ENCODE measurements around the gene OAS3. TPM values are rescaled to one million over a fixed set of nuclear protein-coding genes. Genes with fewer than 3 reads are reported as not detected.

Gene OAS3
- total RNA-seq, 1 donor from 2014 or later: not detected

DNA sequence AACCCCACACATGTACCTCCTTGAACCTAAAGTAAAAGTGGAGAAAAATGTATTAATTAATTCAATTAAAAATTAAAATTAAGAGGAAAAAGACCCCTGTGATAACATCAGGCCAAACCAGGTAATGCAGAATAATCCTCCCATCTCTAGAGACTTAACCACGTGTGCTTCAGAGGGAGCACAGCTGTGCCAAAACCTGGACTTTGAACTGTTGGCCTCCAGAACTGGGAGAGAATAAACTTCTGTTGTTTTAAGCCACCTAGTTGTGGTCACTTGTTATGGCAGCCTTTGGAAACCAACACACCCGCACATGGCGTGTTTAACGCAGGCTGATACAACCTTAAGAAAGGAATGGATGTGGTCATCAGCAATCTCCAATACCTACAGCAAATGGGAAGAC, 63.9 kb downstream of the OAS3 start:
- Mint-ChIP-seq H3K27ac (ENCODE audit: unreplicated experiment) (no peak overlapping the region), H3K27me3 (ENCODE audit: unreplicated experiment) (no peaks in the 10 kb centered on the region), H3K9me3 (ENCODE audit: unreplicated experiment) (peaks cover under 1% of the 10 kb centered on the region), H3K4me3 (ENCODE audit: unreplicated experiment) (no peak overlapping the region), H3K36me3 (ENCODE audit: unreplicated experiment) (peaks cover 5% of the 10 kb centered on the region), H3K4me1 (ENCODE audit: low read depth, unreplicated experiment) (no peaks in the 10 kb centered on the region)
- TF ChIP-seq, protein P1, sequence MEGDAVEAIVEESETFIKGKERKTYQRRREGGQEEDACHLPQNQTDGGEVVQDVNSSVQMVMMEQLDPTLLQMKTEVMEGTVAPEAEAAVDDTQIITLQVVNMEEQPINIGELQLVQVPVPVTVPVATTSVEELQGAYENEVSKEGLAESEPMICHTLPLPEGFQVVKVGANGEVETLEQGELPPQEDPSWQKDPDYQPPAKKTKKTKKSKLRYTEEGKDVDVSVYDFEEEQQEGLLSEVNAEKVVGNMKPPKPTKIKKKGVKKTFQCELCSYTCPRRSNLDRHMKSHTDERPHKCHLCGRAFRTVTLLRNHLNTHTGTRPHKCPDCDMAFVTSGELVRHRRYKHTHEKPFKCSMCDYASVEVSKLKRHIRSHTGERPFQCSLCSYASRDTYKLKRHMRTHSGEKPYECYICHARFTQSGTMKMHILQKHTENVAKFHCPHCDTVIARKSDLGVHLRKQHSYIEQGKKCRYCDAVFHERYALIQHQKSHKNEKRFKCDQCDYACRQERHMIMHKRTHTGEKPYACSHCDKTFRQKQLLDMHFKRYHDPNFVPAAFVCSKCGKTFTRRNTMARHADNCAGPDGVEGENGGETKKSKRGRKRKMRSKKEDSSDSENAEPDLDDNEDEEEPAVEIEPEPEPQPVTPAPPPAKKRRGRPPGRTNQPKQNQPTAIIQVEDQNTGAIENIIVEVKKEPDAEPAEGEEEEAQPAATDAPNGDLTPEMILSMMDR (IDR thresholded peaks at IDR 0.05; ENCODE audit: partially characterized antibody, unreplicated experiment): no peak
- DNase-seq: no peak

DNA sequence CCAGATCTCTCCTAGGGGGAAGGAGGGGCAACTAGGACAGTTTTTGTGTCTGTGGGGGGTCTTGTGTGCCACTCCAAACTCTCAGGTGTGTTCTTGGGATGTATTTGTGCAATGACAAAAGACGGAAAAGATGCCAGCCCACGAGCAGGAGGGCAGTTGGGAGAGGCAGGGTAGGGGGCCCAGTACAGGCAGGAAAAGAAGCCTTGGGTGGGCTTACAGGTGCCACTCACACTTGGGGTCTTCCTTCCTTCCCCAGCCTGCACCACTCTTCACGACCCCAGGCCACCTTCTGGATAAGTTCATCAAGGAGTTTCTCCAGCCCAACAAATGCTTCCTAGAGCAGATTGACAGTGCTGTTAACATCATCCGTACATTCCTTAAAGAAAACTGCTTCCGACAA, 64.4 kb downstream of the OAS3 start:
- peaks cover 5% of the 10 kb centered on the region for H3K36me3 Mint-ChIP-seq (ENCODE audit: unreplicated experiment)
- no peaks in the 10 kb centered on the region for H3K27me3 Mint-ChIP-seq (ENCODE audit: unreplicated experiment)
- no peak for DNase-seq
- H3K4me1 Mint-ChIP-seq (ENCODE audit: low read depth, unreplicated experiment): no peaks in the 10 kb centered on the region
- no peaks in the 10 kb centered on the region for H3K9me3 Mint-ChIP-seq (ENCODE audit: unreplicated experiment)
- no peak overlapping the region for H3K4me3 Mint-ChIP-seq (ENCODE audit: unreplicated experiment)
- TF ChIP-seq, protein P1 (IDR thresholded peaks at IDR 0.05; ENCODE audit: partially characterized antibody, unreplicated experiment): no peak
- no peak overlapping the region for H3K27ac Mint-ChIP-seq (ENCODE audit: unreplicated experiment)

GRCh38 chr12:113003636-113004035, 65.4 kb downstream of the OAS3 start:
- H3K27ac Mint-ChIP-seq (ENCODE audit: unreplicated experiment): no peak overlapping the region
- no peaks in the 10 kb centered on the region for H3K4me1 Mint-ChIP-seq (ENCODE audit: low read depth, unreplicated experiment)
- DNase-seq: no peak
- no peaks in the 10 kb centered on the region for H3K27me3 Mint-ChIP-seq (ENCODE audit: unreplicated experiment)
- TF ChIP-seq, protein P1 (IDR thresholded peaks at IDR 0.05; ENCODE audit: partially characterized antibody, unreplicated experiment): no peak
- peaks cover 1% of the 10 kb centered on the region for H3K9me3 Mint-ChIP-seq (ENCODE audit: unreplicated experiment)
- H3K4me3 Mint-ChIP-seq (ENCODE audit: unreplicated experiment): no peak overlapping the region
- H3K36me3 Mint-ChIP-seq (ENCODE audit: unreplicated experiment): peaks cover 8% of the 10 kb centered on the region

- no peak overlapping the region for H3K27ac Mint-ChIP-seq (ENCODE audit: unreplicated experiment)
- no peaks in the 10 kb centered on the region for H3K27me3 Mint-ChIP-seq (ENCODE audit: unreplicated experiment)
- H3K36me3 Mint-ChIP-seq (ENCODE audit: unreplicated experiment): peaks cover 6% of the 10 kb centered on the region
- TF ChIP-seq, protein P1 (IDR thresholded peaks at IDR 0.05; ENCODE audit: partially characterized antibody, unreplicated experiment): peak; percentile 46
- no peak for DNase-seq
- no peak overlapping the region for H3K4me3 Mint-ChIP-seq (ENCODE audit: unreplicated experiment)
- no peaks in the 10 kb centered on the region for H3K4me1 Mint-ChIP-seq (ENCODE audit: low read depth, unreplicated experiment)
- peaks cover 3% of the 10 kb centered on the region for H3K9me3 Mint-ChIP-seq (ENCODE audit: unreplicated experiment)
These were observed 67.5 kb downstream of the OAS3 start for GRCh38 chr12:113005762-113006161.

DNA sequence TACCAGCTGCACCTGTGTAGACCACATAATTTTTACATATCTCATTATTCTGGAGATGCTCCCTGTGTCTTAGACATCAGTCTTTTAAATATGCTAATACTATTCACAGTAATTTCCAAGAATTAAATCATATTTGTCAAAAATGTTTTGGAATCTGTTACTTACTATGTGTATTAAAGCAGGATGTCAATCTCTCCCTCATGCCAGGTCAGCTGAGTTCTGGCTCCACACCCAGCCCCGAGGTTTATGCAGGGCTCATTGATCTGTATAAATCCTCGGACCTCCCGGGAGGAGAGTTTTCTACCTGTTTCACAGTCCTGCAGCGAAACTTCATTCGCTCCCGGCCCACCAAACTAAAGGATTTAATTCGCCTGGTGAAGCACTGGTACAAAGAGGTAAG, 67.9 kb downstream of the OAS3 start:
- TF ChIP-seq, protein P1 (IDR thresholded peaks at IDR 0.05; ENCODE audit: partially characterized antibody, unreplicated experiment): no peak
- H3K36me3 Mint-ChIP-seq (ENCODE audit: unreplicated experiment): peaks cover 6% of the 10 kb centered on the region
- no peak overlapping the region for H3K4me3 Mint-ChIP-seq (ENCODE audit: unreplicated experiment)
- no peak for DNase-seq
- no peaks in the 10 kb centered on the region for H3K27me3 Mint-ChIP-seq (ENCODE audit: unreplicated experiment)
- H3K27ac Mint-ChIP-seq (ENCODE audit: unreplicated experiment): no peak overlapping the region
- peaks cover 3% of the 10 kb centered on the region for H3K9me3 Mint-ChIP-seq (ENCODE audit: unreplicated experiment)
- no peaks in the 10 kb centered on the region for H3K4me1 Mint-ChIP-seq (ENCODE audit: low read depth, unreplicated experiment)
